VCaP (cell line): ENCODE data around the gene ADRB2.
A peak's percentile ranks its signal among the peaks of the same experiment; 100 is the strongest.
"Not testable (repeated sequence)": the region's sequence is repeated elsewhere in the genome, so short reads cannot be mapped to it uniquely, and the experiment has no call there.

Experiments
- H3K27ac ChIP-seq: fragments of 450-650 bp; 2 replicates; pipeline ENCODE4 v1.5.1; 2017
- TF ChIP-seq, protein P1 (sequence below): fragments of 450-650 bp; conservative IDR thresholded peaks from 2 replicates; pipeline ENCODE4 v1.5.1; 2017; ENCODE audit warnings: mild to moderate bottlenecking, moderate library complexity

Gene ADRB2

DNA sequence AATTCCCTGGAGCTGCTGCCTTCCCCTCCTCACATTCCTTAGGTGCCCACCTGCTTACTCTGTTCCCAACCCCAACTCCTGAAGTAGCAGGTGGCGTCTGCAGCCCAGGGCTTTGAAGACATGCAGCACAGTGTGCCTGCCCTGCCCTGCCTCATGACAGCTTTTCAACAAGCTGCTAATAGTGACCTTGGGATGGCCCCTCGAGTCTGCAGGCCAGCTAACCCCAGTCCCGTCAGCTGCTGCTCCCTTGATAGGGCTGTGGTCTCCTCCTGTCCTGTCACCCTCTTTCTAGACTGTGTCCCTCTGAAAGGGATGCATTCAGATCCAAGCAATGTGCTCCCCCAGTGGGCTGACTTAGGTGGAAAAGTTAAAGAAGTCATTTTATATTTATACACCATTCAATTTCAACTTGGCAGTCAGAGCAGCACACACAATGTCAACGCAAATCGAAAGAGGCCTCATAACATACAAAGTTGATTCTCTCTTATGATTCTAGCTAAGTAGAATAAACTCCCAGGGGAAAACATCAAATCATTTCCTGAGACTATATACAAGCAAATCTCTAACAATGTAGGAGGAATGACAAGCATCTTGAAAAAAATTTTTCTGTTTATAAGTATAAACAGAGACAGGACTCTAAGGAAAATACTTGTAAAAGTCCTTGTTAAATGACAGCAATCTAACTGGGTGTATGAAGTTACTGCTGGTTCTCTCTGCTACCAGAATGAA lies 37.9 kb downstream of the ADRB2 start:
- TF ChIP-seq, protein P1, sequence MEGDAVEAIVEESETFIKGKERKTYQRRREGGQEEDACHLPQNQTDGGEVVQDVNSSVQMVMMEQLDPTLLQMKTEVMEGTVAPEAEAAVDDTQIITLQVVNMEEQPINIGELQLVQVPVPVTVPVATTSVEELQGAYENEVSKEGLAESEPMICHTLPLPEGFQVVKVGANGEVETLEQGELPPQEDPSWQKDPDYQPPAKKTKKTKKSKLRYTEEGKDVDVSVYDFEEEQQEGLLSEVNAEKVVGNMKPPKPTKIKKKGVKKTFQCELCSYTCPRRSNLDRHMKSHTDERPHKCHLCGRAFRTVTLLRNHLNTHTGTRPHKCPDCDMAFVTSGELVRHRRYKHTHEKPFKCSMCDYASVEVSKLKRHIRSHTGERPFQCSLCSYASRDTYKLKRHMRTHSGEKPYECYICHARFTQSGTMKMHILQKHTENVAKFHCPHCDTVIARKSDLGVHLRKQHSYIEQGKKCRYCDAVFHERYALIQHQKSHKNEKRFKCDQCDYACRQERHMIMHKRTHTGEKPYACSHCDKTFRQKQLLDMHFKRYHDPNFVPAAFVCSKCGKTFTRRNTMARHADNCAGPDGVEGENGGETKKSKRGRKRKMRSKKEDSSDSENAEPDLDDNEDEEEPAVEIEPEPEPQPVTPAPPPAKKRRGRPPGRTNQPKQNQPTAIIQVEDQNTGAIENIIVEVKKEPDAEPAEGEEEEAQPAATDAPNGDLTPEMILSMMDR, result no peak
- peak overlapping the region; percentile 96 for H3K27ac ChIP-seq

DNA sequence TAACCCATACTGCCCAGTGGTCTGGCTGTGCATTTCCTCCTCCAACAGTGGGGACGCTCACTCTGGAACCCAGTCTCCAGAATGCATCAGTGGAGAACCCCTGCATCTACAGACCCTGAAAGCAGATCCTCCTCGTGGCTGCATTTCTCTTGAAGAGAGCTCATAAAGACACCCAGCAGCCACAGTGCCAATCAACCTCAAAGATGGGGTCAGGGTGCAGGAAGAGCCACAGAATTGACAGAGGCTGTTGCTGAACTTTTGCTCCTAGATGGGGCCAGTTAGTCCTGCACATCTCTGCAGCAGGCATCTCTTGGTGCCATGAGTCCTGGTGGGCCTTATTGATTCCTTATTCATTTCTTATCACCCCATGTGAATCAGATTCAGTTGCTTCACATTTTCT lies 39.6 kb downstream of the ADRB2 start:
- peak overlapping the region; percentile 96 for H3K27ac ChIP-seq
- TF ChIP-seq, protein P1, result no peak

DNA sequence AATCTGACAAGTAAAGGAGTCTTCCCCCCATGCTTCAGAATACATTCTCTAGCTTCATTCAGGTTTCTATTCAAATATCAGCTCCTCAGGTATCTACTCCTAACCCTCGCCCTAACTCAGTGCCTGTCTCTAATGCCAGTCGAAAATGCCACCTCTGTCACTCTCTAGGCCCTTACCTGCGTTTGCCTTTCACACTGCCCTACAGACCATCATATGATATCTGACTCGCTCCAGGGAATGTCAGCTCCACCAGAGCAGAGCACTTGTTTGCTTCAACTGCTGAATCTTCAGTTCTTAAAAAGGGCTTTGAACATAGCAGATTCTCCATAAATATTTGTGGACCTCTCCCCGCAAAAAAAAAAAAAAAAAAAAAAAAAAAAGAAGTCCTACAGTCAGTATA lies 46.7 kb downstream of the ADRB2 start:
- TF ChIP-seq, protein P1, result no peak

DNA sequence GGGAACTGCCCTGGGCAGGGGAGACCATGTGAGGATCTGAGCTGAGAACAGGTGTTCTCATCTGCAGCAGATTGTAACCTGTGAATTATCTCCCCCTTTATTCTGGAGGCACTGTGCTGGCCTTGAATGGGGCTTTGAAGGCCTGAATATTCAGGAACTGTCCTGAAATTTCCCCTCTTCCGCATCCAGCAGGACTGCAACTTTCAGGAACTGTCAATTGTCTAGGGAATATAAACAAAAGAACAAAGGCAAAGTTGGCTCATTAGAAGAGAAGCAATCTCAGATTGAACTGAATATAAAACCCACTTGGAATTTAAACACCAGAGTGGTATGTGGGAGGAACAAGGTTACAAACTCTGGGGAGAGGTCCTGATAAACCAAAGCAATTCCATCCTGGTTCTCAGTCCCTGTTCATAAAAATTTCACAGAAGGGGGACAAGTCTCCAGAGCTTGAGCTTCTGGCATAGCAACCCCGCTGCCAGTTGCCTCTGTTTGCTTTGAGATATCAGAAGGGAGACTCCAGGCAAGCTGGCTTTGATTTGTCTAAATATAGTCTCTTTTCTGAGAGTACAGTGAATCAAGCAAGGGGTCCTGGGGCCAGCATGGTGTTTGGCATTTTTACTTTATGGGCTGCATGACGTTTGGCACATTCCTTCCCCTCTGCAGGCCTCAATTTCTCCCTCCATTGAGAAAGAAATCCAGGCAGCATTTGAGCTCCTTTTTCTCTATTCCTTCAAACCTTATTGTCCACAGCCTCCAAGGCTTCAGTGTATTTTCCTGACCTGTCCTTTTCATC lies 47.5 kb downstream of the ADRB2 start:
- TF ChIP-seq, protein P1, result no peak
- peak overlapping the region; percentile 46 for H3K27ac ChIP-seq

More for the DNA sequence above, 46.7 kb downstream of the ADRB2 start:
- peak overlapping the region; percentile 46; the same call in 1 of the 2 replicates for H3K27ac ChIP-seq

DNA sequence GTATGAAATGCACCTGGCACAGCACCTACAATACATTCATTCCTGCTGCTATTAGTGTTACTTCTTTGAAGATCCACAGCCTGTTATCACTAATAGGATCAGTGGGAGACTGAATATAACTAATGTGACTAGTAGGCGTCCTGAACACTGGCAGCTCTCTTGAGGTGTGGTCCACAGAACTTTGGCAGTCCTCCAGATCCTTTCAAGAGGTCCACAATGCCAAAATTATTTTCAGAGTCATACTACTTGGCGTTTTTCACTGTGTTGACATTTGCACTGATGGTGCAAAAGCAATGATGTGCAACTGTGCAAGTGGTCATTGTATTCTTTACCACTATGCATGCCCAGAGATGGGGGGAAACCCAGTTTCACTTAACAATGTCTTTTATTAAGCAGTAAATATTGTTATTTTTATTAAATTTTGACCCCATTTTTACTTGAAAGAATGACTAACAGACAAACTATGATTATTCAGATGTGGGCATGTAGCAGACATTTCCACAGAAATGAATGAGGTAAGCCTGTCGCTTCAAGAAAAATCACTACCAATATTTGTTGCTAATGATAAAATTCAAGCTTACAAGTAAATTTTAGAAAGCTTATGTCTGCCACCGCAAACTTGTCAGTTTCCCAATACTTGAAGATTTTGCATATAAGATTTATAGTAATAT lies 48.9 kb downstream of the ADRB2 start:
- no peak overlapping the region for H3K27ac ChIP-seq
- TF ChIP-seq, protein P1, result no peak

DNA sequence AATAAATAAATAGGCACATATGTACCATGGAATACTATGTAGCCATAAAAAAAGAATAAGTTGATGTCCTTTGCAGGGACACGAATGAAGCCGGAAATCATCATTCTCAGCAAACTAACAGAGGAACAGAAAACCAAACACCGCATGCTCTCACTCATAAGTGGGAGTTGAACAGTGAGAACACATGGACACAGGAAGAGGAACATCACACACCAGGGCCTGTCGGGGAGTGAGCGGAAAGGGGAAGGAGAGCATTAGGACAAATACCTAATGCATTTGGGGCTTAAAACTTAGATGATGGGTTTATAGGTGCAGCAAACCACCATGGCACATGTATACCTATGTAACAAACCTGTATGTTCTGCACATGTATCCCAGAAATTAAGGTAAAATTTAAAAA lies 51.0 kb downstream of the ADRB2 start:
- H3K27ac ChIP-seq, result not testable (repeated sequence)
